Erythroblast (primary cell): Measurements from ENCODE around the gene TMCC3.

ENCODE experiments used
- GATA1 ChIP-seq: IDR thresholded peaks from 2 replicates; pipeline ENCODE4 v1.6.1; 2011; ENCODE audit warnings: low read depth, mild to moderate bottlenecking, control low read depth, low read length, moderate library complexity
- POLR2A ChIP-seq: IDR thresholded peaks from 2 replicates; pipeline ENCODE4 v1.6.1; 2011; ENCODE audit warnings: mild to moderate bottlenecking, low read length

DNA sequence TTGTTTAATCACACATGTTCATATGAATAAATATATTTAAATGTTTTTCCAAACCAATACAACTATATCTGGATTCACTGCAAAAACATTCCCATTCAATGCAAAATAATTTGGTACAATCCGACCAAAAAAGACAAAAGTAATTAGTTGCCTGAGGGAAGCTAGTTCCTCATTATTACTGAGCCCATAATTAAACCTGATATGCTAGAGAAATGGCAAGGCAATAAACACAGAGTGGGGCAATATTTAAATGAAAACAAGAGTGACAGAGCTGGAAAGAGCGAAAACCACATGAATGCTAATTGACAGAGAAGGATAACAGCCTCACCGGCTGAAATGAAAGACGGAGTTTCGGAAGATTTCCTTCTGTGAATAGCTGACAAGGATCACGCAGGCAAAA, 82.6 kb downstream of the TMCC3 start:
- TF ChIP-seq POLR2A (no peak), GATA1 (no peak)
